GM19025 (cell line): Measurements from ENCODE around the gene JAZF1.
"Not testable (repeated sequence)": the region's sequence is repeated elsewhere in the genome, so short reads cannot be mapped to it uniquely, and the experiment has no call there.

Experiments used
- ATAC-seq: cut with Tn5 transposase; IDR thresholded peaks from one replicate; pipeline ENCODE4 v1.9.1; 2021; ENCODE audit warnings: mild to moderate bottlenecking, low read depth, moderate library complexity; ENCODE audit not compliant: unreplicated experiment

JAZF1 gene

DNA sequence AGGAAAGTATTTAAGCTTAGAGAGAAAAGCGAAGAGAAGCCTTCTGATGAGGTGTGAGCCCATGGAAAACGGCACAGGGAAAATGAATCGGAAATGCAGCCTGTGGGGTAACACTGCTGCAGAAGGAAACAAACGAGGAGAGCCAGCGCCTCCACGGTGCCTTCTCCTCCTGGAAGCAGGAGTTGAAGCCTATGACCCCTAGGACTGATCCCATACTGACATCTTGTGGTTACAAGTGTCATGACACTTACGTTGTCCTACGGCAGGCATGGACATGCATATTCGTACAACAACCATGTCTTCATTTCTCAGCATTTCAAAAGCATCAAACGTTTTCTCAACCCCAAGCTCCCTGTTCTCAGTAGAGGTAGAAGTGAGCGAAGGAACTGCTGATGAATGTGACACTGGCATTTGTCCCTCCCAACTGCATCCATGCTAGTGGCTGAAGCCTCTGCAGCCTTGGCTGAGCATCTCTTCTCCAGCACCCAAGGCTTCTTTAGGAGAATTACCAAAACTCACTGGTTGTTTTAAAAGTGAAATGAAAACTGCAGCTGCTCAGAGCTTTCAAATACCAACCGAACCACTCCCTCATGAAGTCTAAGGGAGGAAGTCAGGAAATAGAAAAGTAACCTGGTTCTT, 160.2 kb downstream of the JAZF1 start:
- peak; percentile 87 for ATAC-seq

- ATAC-seq, result no peak
Observed at GRCh38 chr7:28018856-28019465, 161.6 kb downstream of the JAZF1 start.

DNA sequence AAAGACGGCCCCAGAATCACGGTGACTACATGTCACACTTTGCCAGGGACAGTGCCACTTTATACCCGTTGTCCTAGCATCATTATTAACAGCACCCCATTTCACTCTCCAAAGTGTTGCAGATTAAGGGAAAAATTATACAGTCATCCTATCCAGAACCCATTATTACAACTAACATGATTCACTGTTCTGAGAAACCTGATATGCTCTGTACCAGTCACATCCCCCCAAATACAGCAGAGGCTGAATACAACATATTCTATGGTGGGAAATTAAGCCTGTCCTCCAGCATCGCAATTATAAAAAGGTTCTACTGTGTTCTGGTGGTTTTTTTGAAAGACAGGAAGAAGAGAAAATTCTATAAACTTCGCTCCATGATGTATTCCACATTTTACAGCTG, 162.1 kb downstream of the JAZF1 start:
- ATAC-seq, result no peak

DNA sequence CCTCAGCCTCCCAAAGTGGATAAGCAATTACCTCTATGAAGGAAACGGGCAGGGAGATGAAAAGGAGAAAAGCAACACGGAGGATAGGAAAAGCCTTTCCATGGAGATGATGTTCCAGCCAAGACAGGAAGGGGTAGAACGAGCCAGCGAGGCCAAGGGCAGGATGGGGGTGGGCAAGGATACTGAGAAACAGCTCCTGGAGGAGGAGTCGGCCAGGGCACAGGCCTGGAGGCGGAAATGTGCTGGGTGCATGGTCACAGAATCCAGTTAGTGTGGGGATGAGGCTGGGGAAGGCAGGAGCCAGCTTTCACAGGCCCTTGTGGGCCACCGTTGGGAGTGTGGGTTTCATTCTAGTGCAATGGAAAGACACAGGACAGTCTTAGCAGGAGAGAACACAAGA, 162.6 kb downstream of the JAZF1 start:
- no peak for ATAC-seq

DNA sequence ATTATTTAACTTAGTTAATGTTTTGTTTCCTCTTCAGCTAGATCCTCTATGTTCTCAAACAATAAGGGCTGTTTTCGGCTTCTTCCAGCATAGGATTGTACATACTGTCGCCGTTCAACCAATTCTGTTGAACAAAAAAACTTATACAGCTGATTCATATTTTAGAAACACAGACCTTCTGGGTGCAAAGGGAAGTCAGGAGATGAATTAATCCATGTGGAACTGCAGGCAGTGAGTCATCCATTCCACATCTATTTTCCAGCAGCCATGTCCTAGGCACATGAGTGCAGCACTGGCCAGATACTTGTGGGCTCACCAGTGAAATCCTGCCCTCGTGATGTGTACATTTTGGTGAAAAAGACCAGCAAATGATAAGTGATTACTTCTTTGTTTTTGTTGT, 163.2 kb downstream of the JAZF1 start:
- ATAC-seq, result no peak

DNA sequence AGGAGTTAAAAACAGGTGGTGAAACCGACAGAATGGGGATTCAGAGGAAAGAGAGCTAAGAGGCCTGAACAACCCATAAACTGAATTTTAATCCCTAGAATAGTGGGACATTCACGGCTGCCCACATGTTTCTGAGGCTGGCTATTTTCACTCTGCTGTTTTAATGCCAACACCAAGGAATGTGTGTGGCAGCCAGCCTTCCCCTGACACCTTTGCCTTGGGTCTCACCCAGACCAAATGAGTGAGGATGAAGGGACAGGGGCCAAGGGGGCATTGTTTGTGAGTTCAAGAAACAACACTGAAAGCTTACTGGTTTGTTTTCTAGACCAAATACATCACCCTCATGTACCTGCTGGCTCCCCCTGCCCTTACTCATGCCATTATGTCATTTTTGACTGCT, 164.3 kb downstream of the JAZF1 start:
- no peak for ATAC-seq

DNA sequence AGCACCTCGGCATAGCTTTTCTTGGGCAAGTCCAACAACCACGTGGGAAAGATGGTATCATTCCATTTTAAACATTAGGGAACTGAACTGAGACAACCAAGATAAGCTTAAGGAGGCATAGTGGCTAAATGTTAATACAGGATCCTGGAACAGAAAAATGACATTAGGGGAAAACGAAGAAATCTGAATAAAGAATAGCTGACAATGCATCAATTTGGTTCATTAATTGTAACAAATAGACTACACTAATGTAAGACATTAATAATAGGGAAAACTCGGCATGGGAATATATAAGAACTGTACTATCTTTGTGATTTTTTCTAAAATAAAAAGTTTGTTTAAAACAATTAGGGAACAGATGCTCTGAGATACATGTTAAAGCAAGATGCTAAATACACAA, 165.4 kb downstream of the JAZF1 start:
- ATAC-seq, result no peak

- ATAC-seq, result not testable (repeated sequence)
Observed at GRCh38 chr7:28014340-28014739, 166.3 kb downstream of the JAZF1 start.

- ATAC-seq, result no peak
Observed at GRCh38 chr7:28013441-28013840, 167.2 kb downstream of the JAZF1 start.

DNA sequence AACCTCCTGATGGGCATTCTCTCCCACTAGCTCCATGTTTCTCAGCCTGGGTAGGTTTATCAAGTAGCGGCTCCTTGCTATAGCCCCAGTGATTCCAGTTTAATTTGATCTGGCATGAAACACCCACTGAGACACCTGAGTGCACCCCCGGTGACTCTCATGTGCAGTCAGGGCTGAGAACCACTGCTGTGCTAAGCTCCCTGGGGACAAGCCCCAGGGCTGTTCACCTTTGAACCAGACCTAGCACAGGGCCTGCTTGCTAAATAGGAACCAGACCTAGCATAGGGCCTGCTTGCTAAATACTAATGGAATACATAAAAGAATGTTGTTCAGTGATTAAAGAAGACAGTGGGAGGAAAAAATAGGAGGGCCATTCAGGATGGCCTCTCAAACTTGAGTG, 167.6 kb downstream of the JAZF1 start:
- ATAC-seq, result no peak

DNA sequence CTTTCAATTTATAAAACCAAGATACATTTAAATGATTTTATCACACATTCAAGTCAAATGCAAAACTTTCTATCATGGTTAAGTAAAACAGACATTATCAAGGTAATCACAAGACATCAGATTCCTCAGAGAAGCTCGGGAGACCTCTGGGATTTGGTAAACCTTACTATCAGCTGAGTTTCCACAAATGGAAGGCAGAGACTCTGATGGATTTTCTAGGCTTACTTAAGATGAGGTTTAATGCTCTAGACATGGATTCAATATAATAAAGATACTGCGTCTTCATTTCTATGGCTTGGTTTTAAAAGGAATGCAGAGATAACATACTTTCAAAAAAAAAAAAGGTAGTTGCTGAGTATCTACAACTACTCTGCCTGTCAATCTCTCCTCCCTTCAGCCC, 171.7 kb downstream of the JAZF1 start:
- no peak for ATAC-seq

DNA sequence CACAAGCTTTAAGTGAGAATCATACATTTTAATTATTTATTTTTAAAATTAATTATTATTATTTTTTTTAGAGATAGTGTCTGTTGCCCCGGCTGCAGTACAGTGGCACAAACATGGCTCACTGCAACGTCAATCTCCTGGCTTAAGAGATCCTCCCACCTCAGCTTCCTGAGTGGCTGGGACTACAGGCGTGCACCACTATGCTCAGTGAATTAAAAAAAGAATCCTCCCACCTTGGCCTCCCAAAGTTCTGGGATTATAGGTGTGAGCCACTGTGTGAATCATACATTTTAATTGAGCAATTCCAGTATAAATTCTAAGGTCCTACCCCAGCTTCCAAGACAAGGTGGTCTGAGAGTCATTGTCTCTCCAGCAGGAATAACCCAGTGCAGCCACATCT, 172.4 kb downstream of the JAZF1 start:
- no peak for ATAC-seq

DNA sequence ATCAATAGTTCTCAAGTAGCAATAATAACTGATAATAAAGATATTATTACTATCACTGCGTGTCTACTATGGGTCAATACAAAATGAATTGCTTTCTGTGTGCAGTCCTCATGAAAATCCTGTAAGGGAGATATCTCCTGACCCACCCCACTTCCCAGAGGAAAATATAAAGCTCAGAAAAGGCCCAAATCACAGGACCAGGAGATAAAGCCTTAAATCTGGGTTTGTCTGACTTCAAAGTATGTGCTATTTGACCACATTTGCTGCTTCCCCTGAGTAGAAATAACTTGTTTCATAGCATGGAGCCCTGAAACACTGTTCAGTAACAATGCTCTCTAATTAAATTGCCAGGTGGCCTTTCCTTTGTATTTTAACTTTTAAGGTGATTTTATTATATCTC, 174.1 kb downstream of the JAZF1 start:
- no peak for ATAC-seq

DNA sequence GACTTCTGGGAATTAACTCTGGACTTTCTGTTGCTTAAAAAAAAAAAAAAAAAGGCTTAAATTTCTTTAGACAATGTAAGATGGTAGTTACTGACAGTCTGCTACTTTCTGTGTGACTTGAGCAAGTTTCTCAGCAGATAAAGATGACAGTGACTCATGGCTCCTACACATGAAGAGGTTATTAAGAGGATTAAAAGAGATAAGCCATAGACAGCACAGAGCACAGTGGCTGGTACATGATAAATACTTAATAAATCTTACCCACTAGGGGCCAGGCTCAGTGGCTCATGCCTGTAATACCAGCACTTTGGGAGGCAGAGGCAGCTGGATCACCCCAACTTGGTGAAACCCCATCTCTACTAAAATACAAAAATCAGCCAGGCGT, 174.8 kb downstream of the JAZF1 start:
- no peak for ATAC-seq

GRCh38 chr7:28005075-28005846, 175.3 kb downstream of the JAZF1 start:
- ATAC-seq, result no peak

- ATAC-seq, result no peak
Observed at GRCh38 chr7:28003408-28003807, 177.2 kb downstream of the JAZF1 start.

DNA sequence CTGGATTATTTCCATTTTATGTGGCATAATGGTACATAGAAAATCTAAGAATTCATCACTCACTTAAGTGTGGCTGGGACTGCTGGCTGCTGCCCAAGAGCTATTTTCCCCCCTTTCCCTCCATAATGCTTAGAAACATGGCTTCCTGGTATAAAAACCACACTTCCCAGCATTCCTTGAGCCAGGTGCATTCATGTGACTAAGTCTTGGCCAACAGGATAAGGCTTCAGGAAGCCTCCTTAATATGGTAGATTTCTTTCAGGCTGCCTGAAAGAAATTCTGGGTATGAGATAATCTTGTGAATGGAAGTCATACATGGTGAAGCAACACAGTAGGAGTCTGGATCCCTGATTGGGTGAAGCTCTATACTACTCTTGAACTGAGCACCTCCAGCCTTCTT, 178.0 kb downstream of the JAZF1 start:
- ATAC-seq, result no peak

GRCh38 chr7:28001896-28002295, 178.7 kb downstream of the JAZF1 start:
- no peak for ATAC-seq

DNA sequence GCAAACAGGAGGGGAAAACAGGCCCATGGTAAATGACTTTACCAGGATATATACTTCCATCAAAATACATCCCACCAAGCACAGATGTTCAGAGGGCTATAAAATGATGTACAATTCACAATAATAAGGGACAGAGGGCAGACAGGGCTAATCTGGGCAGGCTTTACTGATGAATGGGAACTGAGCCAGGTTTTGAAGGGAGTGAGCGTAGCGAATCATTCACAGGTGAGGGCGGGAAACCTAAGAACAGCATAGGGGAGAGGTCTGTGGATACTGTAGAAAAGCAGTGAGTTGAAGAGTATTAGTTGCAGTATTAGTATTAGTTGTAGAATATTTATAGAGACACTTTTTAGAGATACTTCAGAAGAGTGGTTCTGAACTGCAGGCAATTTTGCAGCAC, 180.8 kb downstream of the JAZF1 start:
- no peak for ATAC-seq

GRCh38 chr7:27998382-27998781, 182.2 kb downstream of the JAZF1 start:
- no peak for ATAC-seq

GRCh38 chr7:27997188-27997707, 183.3 kb downstream of the JAZF1 start:
- no peak for ATAC-seq

GRCh38 chr7:27996141-27996540, 184.5 kb downstream of the JAZF1 start:
- ATAC-seq, result no peak
